GM13976 (cell line): ENCODE measurements around the gene ZSWIM3.

ENCODE experiments used
- DNase-seq: peaks from one replicate; pipeline ENCODE4 v3.0.0; 2012; ENCODE audit warnings: low spot score
- CTCF ChIP-seq: IDR thresholded peaks from 2 replicates; pipeline ENCODE4 v1.5.1; 2012; ENCODE audit warnings: borderline replicate concordance, mild to moderate bottlenecking; ENCODE audit not compliant: insufficient read depth; ENCODE audit errors: extremely low read depth, missing control alignments, control extremely low read depth
- in situ Hi-C: fragments of 300-500 bp; cut with MboI; formaldehyde crosslinking; loops from one replicate; pipeline ENCODE4 v1.12.0; 2022; ENCODE audit warnings: low sequenced_read_pairs, mixed read lengths, inconsistent platforms; ENCODE audit not compliant: unreplicated experiment

The ZSWIM3 gene

GRCh38 chr20:45913116-45913515 is 55.7 kb downstream of the ZSWIM3 start:
- no peak for TF ChIP-seq CTCF
- DNase-seq = no peak
- in situ Hi-C loops = no loop called here

GRCh38 chr20:45917790-45918141 is 60.4 kb downstream of the ZSWIM3 start:
- DNase-seq = no peak
- in situ Hi-C loops = no loop called here
- TF ChIP-seq CTCF = no peak

GRCh38 chr20:45918182-45918737 is 60.8 kb downstream of the ZSWIM3 start:
- TF ChIP-seq CTCF = no peak
- DNase-seq = no peak
- in situ Hi-C loops = no loop called here

- in situ Hi-C loops = no loop called here
- DNase-seq = no peak
- no peak for TF ChIP-seq CTCF
Observed at GRCh38 chr20:45918779-45919537, 61.5 kb downstream of the ZSWIM3 start.

GRCh38 chr20:45919542-45920399 is 62.4 kb downstream of the ZSWIM3 start:
- no peak for DNase-seq
- in situ Hi-C loops = no loop called here
- no peak for TF ChIP-seq CTCF

GRCh38 chr20:45920462-45921336 is 63.3 kb downstream of the ZSWIM3 start:
- in situ Hi-C loops = no loop called here
- DNase-seq = no peak
- TF ChIP-seq CTCF = no peak
